PC-9 (cell line): ENCODE measurements around the gene WNK1. TPM values are rescaled to one million over a fixed set of nuclear protein-coding genes. Genes with fewer than 3 reads are reported as not detected.

Experiments used
- BruUV-seq: library from RNA; stranded (reverse); fragments of 400-500 nt; replicated peaks from 2 replicates; lab custom pipeline; 2021; lab: Mats Ljungman, UMichigan
- CTCF ChIA-PET: fragments of 300-600 bp; sonication (Branson Sonifier 250); formaldehyde crosslinking; loops from one replicate; lab custom pipeline; 2022; ENCODE audit warnings: antibody characterized with exemption; lab: Charles Lee
- POLR2A ChIA-PET: fragments of 300-600 bp; sonication (Branson Sonifier 250); formaldehyde crosslinking; loops from one replicate; lab custom pipeline; 2022; ENCODE audit warnings: antibody characterized with exemption; ENCODE audit not compliant: unreplicated experiment; lab: Charles Lee
- DNase-seq, 2 experiments: peaks; one replicate each; pipeline versions ENCODE4 v3.0.0 to v3.0.0-alpha.2; 2015 to 2022; ENCODE audit warnings: mixed read lengths in 1 of 2
- H2AFZ ChIP-seq: fragments of 200-600 bp; sonication (generic); 2 replicates; pipeline ENCODE4 v1.8.1; 2017; ENCODE audit warnings: antibody characterized with exemption
- H3F3A ChIP-seq: fragments of 200-600 bp; sonication (generic); 2 replicates; pipeline ENCODE4 v1.8.1; 2017; ENCODE audit warnings: antibody characterized with exemption, mild to moderate bottlenecking, low read depth; ENCODE audit not compliant: insufficient read depth
- H3K27ac ChIP-seq: fragments of 200-600 bp; sonication (generic); 2 replicates; pipeline ENCODE4 v1.6.1; 2016; ENCODE audit warnings: mixed run types
- H3K27me3 ChIP-seq: fragments of 200-600 bp; sonication (generic); 2 replicates; pipeline ENCODE4 v1.6.1; 2016; ENCODE audit warnings: low read depth, mixed run types; ENCODE audit not compliant: insufficient read depth
- H3K36me3 ChIP-seq: fragments of 200-600 bp; sonication (generic); 2 replicates; pipeline ENCODE4 v1.6.1; 2016; ENCODE audit warnings: low read depth, mixed run types
- H3K4me1 ChIP-seq: fragments of 200-600 bp; sonication (generic); replicated peaks from 2 replicates; pipeline ENCODE4 v1.6.1; 2016; ENCODE audit warnings: mixed run types; ENCODE audit not compliant: insufficient read depth
- H3K4me2 ChIP-seq: fragments of 200-600 bp; sonication (generic); 2 replicates; pipeline ENCODE4 v1.6.1; 2017; ENCODE audit warnings: mixed run types
- H3K4me3 ChIP-seq: fragments of 200-600 bp; sonication (generic); 2 replicates; pipeline ENCODE4 v1.6.1; 2016; ENCODE audit warnings: mixed run types
- H3K79me2 ChIP-seq: fragments of 200-600 bp; sonication (generic); 2 replicates; pipeline ENCODE4 v1.6.1; 2017; ENCODE audit warnings: low read depth, mixed run types
- H3K9me2 ChIP-seq: fragments of 200-600 bp; sonication (generic); 2 replicates; pipeline ENCODE4 v1.8.1; 2017; ENCODE audit warnings: mild to moderate bottlenecking; ENCODE audit not compliant: insufficient read depth
- H3K9me3 ChIP-seq: fragments of 200-600 bp; sonication (generic); 2 replicates; pipeline ENCODE4 v1.8.1; 2016; ENCODE audit warnings: low read depth; ENCODE audit not compliant: insufficient read depth
- H4K20me1 ChIP-seq: fragments of 200-600 bp; sonication (generic); 2 replicates; pipeline ENCODE4 v1.8.1; 2017; ENCODE audit not compliant: insufficient read depth
- CTCF ChIP-seq: fragments of 200-600 bp; sonication (generic); conservative IDR thresholded peaks from 2 replicates; pipeline ENCODE4 v1.6.1; 2017; ENCODE audit warnings: mixed run types, antibody characterized with exemption, mild to moderate bottlenecking, moderate library complexity
- EZH2 ChIP-seq: fragments of 200-600 bp; sonication (generic); IDR thresholded peaks from 2 replicates; pipeline ENCODE4 v1.8.0; 2017; ENCODE audit warnings: antibody characterized with exemption, low read depth
- intact Hi-C: fragments of 100-400 bp; cut with micrococcal nuclease; formaldehyde crosslinking; loops from one replicate; pipeline ENCODE4 v1.10.0; 2022; ENCODE audit not compliant: unreplicated experiment
- total RNA-seq: library from RNA; stranded (reverse); gene quantifications from 2 replicates; pipeline ENCODE4 v1.2.3, GENCODE V29; 2021

WNK1 gene
- total RNA-seq, 1 experiment from 2014 or later = 142 TPM

GRCh38 chr12:727321-727720 is 25.1 kb upstream of the WNK1 start:
- Histone ChIP-seq H3K4me1 (peaks cover 7% of the 10 kb centered on the region), H3K36me3 (no peaks in the 10 kb centered on the region), H3K9me3 (no peaks in the 10 kb centered on the region; the same call in 1 of the 2 replicates), H3K4me2 (no peak overlapping the region), H3K9me2 (no peaks in the 10 kb centered on the region), H2AFZ (no peak overlapping the region), H3K79me2 (no peaks in the 10 kb centered on the region), H4K20me1 (no peaks in the 10 kb centered on the region), H3K27me3 (no peaks in the 10 kb centered on the region), H3K4me3 (no peak overlapping the region), H3F3A (no peaks in the 10 kb centered on the region), H3K27ac (no peak overlapping the region)
- no TSS peak for BruUV-seq
- intact Hi-C loops = no loop called here
- CTCF ChIA-PET = no interaction called here
- POLR2A ChIA-PET = no interaction called here
- no peak for DNase-seq
- TF ChIP-seq EZH2 (no peak), CTCF (no peak)

- H3K4me1 ChIP-seq = peaks cover 7% of the 10 kb centered on the region
- no peaks in the 10 kb centered on the region for H3K36me3 ChIP-seq
- TF ChIP-seq CTCF (no peak), EZH2 (no peak)
- POLR2A ChIA-PET = interaction anchor here (0.6 kb wide), 1 partner anchor 67 kb away, joined by 4 read pairs; no protein-coding TSS in a partner anchor
- H3K9me2 ChIP-seq = no peaks in the 10 kb centered on the region
- intact Hi-C loops = no loop called here
- H3K79me2 ChIP-seq = no peaks in the 10 kb centered on the region
- no peaks in the 10 kb centered on the region for H4K20me1 ChIP-seq
- no peak overlapping the region for H3K4me2 ChIP-seq
- no TSS peak for BruUV-seq
- no peaks in the 10 kb centered on the region; the same call in 1 of the 2 replicates for H3K9me3 ChIP-seq
- no peaks in the 10 kb centered on the region for H3K27me3 ChIP-seq
- H3F3A ChIP-seq = no peaks in the 10 kb centered on the region
- CTCF ChIA-PET = no interaction called here
- H3K4me3 ChIP-seq = no peak overlapping the region
- DNase-seq = no peak
- H2AFZ ChIP-seq = no peak overlapping the region
- H3K27ac ChIP-seq = no peak overlapping the region
Observed at GRCh38 chr12:728781-729180, 23.6 kb upstream of the WNK1 start.

- intact Hi-C loops = no loop called here
- DNase-seq = no peak
- no peak overlapping the region for H3K4me2 ChIP-seq
- no TSS peak for BruUV-seq
- H4K20me1 ChIP-seq = no peaks in the 10 kb centered on the region
- H3K9me2 ChIP-seq = no peaks in the 10 kb centered on the region
- H3K79me2 ChIP-seq = no peaks in the 10 kb centered on the region
- H3K27ac ChIP-seq = no peak overlapping the region
- H3K4me1 ChIP-seq = peaks cover 4% of the 10 kb centered on the region
- H3F3A ChIP-seq = no peaks in the 10 kb centered on the region
- no peaks in the 10 kb centered on the region for H3K36me3 ChIP-seq
- POLR2A ChIA-PET = interaction anchor here (0.6 kb wide), 1 partner anchor 67 kb away, joined by 4 read pairs; no protein-coding TSS in a partner anchor
- no peaks in the 10 kb centered on the region; the same call in 1 of the 2 replicates for H3K9me3 ChIP-seq
- no peak overlapping the region for H3K4me3 ChIP-seq
- H2AFZ ChIP-seq = no peak overlapping the region
- TF ChIP-seq CTCF = no peak
- no peak for TF ChIP-seq EZH2
- no peaks in the 10 kb centered on the region for H3K27me3 ChIP-seq
- CTCF ChIA-PET = no interaction called here
Observed at GRCh38 chr12:729221-729620, 23.2 kb upstream of the WNK1 start.
